CD4-positive, alpha-beta T cell treated with Interleukin-1 beta for 1 hour (primary cell): Measurements from ENCODE around the gene PPP1R2B.
A peak's percentile ranks its signal among the peaks of the same experiment; 100 is the strongest.
"Not testable (repeated sequence)": the region's sequence is repeated elsewhere in the genome, so short reads cannot be mapped to it uniquely, and the experiment has no call there.

Source experiments
- DNase-seq, 2 donors: peaks; one replicate each; pipeline ENCODE4 v3.0.0-alpha.2; 2020 to 2022

The PPP1R2B gene

GRCh38 chr5:156850206-156850751 is at the start of gene PPP1R2B:
TSS of gene PPP1R2B (plus strand) at chr5:156850295. CDS start at chr5:156850563, 268 bp downstream.
- no peak for DNase-seq

DNA sequence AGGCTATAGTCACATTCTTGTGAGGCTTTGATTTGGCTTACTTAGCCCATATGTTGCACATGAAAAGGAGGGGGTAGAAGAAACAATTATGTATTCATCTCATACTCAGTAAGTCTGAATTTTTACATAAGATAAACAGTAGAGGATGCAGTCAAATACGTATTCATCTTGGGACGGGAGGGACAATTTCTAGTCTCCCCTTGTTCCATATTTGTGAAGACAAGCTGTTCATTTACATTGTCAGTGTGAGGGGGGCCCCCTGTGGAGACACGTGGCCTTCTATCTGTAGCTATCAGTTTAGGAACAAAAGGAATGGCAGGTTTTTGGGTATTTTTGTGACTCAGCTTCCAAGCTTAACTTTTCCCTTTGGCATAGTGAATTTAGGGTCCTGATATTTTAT is 49.2 kb upstream of the PPP1R2B start:
- no peak for DNase-seq

DNA sequence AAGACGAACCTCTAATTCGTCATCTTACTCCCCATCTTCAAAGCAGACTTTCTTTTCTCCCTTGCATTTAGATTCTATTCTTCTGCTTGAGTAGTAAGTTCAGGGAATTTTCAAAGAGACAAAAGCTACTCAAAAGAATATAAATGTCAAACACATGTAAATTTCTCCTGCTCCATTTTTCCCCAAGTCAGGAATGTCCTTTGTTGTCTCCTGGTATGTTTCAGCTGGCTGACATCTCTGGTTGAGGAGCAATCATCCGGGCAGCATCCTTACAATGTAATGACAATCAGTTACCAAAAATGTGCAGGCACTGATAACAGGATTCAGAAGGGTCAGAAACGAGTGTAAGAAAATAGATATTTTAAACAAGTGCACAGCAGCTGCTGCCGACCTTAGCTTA is 47.6 kb upstream of the PPP1R2B start:
- DNase-seq, result no peak

DNA sequence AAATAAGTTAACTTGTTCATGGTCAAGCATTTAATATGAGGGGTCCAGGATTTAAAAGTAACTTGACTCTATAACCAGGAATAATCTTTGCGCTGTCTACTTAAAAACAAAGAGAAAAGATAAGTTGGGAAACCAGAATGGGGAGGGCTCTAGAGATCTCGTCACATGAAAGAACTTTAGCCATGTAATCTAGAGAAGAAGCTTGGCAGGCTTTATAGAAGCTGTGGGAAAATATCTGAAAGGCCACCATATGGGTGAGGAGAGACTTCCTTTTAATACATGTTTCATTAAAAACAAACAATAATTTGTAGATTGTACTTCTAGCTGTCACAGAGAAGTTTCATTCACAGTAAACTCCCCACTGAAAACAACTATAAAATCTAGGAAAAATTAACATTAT is 46.7 kb upstream of the PPP1R2B start:
- no peak for DNase-seq

- no peak for DNase-seq
Measured at GRCh38 chr5:156812959-156813358, 37.1 kb upstream of the PPP1R2B start.

DNA sequence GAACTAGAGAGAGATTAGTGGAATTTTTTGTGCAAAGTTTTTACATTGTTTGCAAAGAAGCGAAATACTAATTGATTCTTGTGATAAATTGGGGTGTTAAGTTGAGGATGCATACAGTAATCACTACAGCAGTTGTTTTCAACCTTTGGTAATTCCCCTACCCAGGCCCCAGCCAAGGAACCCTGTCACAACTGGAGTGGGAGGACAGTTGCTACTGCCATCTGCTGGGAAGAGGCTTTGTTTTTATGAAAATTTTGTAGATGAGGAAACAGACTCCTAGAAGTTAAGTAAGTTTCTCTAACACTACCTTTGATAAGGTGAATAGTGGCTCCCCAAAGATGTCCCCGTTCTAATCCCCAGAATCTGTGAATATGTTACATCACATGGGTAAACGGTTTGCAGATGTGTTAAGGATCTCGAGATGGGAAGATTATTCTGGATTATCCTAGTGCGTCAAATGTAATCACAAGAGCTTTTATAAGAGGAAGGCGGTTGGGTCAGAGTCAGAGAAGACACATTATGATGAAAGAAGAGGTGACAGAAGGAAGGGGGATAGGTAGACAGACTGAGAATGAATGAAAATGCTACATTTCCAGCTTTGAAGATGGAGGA is 34.0 kb upstream of the PPP1R2B start:
- DNase-seq, result peak in 1 of 2 donors; percentile 5

GRCh38 chr5:156819537-156819936 is 30.6 kb upstream of the PPP1R2B start:
- no peak for DNase-seq

GRCh38 chr5:156819967-156820581 is 30.0 kb upstream of the PPP1R2B start:
- no peak for DNase-seq

DNA sequence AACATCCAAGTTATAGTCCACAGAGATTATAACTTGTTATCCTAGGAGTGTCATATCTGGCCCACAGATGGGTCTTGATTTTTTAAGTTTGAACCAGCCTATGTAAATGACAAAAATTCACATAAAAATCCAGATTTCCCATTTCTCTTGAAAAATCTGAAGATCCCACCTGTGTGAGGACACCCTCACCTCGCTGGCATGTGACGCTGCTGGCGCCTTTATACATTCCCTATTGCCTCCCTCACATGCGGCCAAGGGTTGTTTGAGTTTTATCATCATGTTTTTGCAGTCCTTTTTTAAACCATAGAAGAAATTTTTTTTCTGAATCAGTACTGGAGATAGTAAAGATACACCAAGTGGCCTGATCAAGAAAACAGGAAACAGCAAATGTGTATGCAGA is 25.9 kb upstream of the PPP1R2B start:
- no peak for DNase-seq

DNA sequence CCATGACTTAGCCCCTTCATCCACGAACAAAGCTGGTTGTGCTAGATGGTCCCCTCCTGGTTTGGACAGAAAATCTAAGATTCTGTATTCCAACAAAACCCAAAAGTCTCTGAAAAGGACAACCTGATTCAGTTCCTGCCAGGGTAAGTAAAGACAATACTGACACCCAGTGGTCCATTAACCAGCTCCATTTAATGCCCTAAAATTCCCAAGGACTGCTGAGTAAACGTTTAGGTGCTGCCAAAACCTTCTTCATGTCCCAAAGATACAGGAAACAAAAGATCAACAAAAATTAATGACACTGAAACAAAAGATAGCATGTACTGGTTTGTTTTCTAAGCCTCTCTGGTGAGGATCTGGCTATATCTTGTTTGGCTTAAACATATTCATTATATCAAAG is 25.3 kb upstream of the PPP1R2B start:
- no peak for DNase-seq

DNA sequence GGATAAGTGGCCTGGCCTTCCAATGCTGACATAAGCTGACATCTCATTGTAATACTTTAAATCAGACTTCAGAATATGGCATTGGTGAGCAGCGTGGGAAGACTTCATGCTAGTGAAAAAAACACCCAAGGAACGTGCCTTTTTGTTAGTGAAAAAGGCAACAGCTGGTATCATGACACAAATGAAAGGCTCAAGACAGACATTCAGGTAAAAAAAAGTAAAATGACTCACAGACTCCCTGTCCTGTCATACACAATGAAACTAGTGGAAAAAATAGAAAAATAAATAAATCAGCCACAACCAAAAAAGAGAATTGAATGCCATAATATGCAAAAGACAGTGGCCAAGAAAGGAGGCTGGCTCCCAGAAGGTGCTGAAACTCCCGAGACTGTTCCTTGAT is 24.4 kb upstream of the PPP1R2B start:
- no peak for DNase-seq

DNA sequence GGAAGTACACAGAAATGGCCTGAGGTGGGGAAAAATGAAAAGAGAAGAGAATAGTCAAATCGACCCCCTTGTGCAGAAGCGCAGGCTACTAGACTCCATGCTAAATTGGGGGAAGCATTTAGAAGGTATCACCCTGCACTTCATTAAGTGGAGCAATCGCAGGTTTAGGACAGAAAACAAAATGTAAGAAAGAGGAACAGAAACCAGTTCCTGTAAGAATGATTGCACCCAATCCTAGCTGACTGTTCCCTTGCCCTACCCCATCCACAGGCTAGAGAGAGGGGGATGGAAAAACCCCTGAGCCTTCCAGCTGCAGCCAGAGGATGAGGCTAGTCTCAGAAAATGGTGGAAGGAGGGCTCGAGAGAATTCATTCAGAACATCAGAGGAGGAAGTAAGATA is 23.9 kb upstream of the PPP1R2B start:
- DNase-seq, result no peak

GRCh38 chr5:156834916-156835315 is 15.2 kb upstream of the PPP1R2B start:
- DNase-seq, result no peak

GRCh38 chr5:156835905-156836304 is 14.2 kb upstream of the PPP1R2B start:
- DNase-seq, result peak in 1 of 2 donors; percentile 6

GRCh38 chr5:156836846-156837245 is 13.2 kb upstream of the PPP1R2B start:
- DNase-seq, result no peak

DNA sequence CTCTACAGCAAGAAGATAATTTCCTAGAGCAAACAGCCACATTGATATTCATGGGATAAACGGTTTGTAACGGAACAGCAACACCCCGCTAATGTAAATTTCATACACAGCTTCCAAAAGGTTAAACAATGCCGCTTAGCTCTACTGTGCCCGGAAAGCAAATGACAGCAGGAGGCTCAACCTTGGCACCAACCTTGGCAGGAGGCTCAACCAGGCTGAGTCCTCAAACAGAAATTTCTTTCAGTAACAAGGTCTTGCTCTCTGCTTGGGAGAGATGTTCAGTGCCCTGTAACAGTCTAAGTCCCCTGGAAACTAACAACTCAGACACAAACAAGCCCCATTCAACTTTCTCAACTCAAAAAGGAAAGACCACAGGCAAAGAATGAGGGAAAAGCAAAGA is 11.1 kb upstream of the PPP1R2B start:
- DNase-seq, result no peak

GRCh38 chr5:156841737-156842136 is 8.4 kb upstream of the PPP1R2B start:
- DNase-seq, result no peak

DNA sequence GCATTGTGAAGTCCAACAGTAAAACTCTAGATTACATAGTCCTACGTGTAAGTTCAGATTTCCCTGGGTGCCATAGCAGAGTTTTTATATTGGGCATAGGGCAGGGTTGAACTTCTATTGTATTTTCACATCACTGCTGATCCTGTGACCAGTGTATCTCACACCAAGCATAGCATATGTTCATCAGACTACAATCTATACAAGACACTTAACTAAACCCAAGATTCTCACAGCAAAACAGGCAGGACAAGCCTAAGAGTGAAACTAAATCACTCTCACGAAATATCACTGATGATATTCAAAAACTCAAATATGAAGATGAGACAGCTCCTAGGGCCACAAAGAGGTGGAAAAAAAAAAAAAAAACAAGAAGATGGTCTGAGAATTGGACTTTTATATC is 3.2 kb upstream of the PPP1R2B start:
- DNase-seq, result no peak

- DNase-seq, result not testable (repeated sequence)
Measured at GRCh38 chr5:156848447-156848846, 1.6 kb upstream of the PPP1R2B start.

DNA sequence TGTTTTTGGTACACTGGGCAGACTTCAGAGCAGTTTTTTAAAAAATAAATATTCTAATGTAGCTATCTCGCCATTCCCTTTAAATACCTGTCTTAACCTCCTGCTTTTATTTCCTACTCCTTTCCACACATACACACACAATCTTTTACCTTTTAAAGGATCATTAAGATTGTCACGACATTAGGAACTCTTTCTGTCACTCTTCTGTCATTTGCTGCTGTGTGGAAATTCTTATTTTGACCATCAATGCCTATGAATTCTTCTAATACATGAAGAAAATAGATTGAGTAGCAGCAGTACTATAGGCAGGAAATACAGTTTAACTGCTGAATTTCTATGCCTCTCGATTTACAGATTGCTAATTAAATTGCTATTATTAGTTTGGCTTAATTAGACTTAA is 1.8 kb downstream of the PPP1R2B start:
- DNase-seq, result no peak

DNA sequence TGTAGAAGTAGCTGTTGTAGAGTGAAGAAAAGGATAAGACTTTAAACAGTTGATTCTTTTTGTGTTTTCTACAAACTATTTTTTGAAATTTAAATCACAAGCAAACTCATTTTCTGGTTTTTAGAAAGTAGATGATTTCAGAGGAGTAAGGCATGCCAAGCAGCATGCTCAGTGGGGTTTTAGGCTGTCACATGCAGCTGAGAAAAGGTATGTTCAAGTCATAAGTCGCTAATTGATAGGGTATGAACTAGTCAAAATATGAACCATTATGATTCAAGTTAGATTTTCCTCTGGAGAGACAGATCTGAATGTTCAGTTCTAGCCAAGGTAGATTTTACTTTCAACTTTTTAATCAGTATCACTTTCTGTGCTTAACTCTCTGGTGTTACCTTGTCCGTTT is 3.0 kb downstream of the PPP1R2B start:
- DNase-seq, result not testable (repeated sequence)

- no peak for DNase-seq
Measured at GRCh38 chr5:156865427-156865826, 15.3 kb downstream of the PPP1R2B start.

DNA sequence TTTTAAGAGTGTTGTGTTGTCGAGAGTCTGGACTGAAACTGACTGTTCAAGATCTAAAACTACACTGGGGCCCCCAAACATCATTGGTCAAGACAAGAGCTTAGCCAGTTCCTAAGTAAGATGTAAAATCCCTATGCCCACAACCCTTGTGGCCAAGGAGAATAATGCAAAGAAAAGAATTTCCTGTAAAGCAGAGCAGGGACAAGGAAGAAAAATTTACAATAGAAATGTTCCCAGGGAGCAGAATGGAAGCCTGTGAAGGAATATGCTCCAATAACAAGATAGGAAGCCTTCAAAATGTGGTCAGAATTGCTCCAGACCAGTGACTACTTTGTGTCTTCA is 20.4 kb downstream of the PPP1R2B start:
- DNase-seq, result no peak

GRCh38 chr5:156871212-156871611 is 21.1 kb downstream of the PPP1R2B start:
- DNase-seq, result no peak
